GM19438 (cell line): ENCODE data around the gene CLK2.
"Not testable (repeated sequence)": the region's sequence is repeated elsewhere in the genome, so short reads cannot be mapped to it uniquely, and the experiment has no call there.

Source experiments
- ATAC-seq: cut with Tn5 transposase; IDR thresholded peaks from one replicate; pipeline ENCODE4 v1.9.1; 2021; ENCODE audit warnings: low read depth; ENCODE audit not compliant: unreplicated experiment

CLK2 gene

DNA sequence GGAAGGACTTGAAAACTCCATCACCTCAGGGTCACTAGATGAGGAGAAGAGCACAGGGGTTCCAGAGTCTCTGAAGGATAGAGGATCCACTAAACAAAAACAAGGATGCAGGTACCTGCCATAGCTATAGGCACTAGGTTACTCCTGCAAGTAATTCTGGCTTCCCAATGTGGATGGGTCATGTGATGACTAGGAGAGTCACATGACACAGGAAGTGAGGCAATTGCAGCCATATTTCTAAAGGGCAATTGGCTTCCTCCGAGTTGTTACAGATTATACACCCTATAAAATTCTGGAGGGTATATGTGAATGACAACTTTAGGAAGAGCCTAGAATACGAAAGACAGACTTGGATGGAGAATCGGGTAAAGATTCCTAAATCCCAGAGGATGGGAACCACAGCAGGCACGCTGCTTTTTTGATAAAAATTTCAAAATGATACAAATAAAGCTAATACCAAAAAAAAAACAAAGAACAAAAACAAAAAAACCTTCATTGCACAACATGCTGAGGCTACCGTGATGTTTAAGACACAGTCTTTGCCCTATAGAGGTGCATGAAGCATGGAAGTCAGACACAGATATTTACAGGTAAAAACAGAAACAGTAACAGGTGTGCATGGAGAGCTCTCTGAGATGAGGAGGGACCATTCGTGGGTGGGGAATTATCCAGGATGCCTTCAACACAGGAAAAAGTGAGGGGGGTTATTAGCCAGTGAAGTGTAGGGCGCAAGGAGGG is 54.3 kb downstream of the CLK2 start:
- no peak for ATAC-seq

DNA sequence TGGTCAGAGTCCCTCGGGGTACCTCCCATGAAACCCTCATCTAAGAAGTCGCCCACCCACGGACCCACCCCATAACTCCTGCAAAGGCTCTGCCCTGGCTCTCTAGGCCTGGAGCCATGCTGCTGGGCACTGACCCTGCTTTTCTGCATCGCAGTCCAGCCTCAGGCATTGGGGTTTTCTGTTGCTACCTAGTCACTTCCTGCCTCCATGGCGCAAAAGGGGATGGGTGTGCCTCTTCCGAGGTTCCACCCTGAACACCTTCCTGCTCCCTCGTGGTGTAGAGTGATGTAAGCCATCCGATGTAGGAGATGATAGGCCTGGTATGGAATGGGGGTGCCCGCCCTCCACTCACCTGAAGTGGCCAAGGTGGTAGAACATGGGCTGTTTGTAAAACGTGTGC is 58.6 kb downstream of the CLK2 start:
- ATAC-seq, result not testable (repeated sequence)
